Measurements from ENCODE around the gene P4HB.

Gene P4HB

GRCh38 chr17:81825841-81826466 is 34.4 kb downstream of the P4HB start:
- ATAC-seq, result no peak

- no peak for ATAC-seq
These were observed 35.7 kb downstream of the P4HB start for GRCh38 chr17:81824595-81824994.

- no peak for ATAC-seq
These were observed 36.4 kb downstream of the P4HB start for GRCh38 chr17:81823820-81824550.

- no peak for ATAC-seq
These were observed 37.1 kb downstream of the P4HB start for GRCh38 chr17:81822996-81823819.

GRCh38 chr17:81822312-81822637 is 38.1 kb downstream of the P4HB start:
- ATAC-seq, result no peak

- ATAC-seq, result peak; percentile 30 to 42
These were observed 38.6 kb downstream of the P4HB start for GRCh38 chr17:81821603-81822311.

- ATAC-seq, result peak in 1 of 2 donors; percentile 32
These were observed 39.2 kb downstream of the P4HB start for GRCh38 chr17:81821147-81821546.

GRCh38 chr17:81819708-81820107 is 40.6 kb downstream of the P4HB start:
- no peak for ATAC-seq

GRCh38 chr17:81817758-81818147 is 42.6 kb downstream of the P4HB start:
- ATAC-seq, result no peak

- no peak for ATAC-seq
These were observed 44.7 kb downstream of the P4HB start for GRCh38 chr17:81815646-81815986.

- no peak for ATAC-seq
These were observed 45.3 kb downstream of the P4HB start for GRCh38 chr17:81814748-81815645.

GRCh38 chr17:81813861-81814683 is 46.3 kb downstream of the P4HB start:
- no peak for ATAC-seq

- no peak for ATAC-seq
These were observed 47.0 kb downstream of the P4HB start for GRCh38 chr17:81813371-81813684.

- no peak for ATAC-seq
These were observed 47.6 kb downstream of the P4HB start for GRCh38 chr17:81812571-81813370.

GRCh38 chr17:81811705-81812570 is 48.4 kb downstream of the P4HB start:
- no peak for ATAC-seq

GRCh38 chr17:81810892-81811704 is 49.2 kb downstream of the P4HB start:
- ATAC-seq, result no peak

GRCh38 chr17:81810476-81810875 is 49.9 kb downstream of the P4HB start:
- ATAC-seq, result no peak

GRCh38 chr17:81809556-81809998 is 50.8 kb downstream of the P4HB start:
- no peak for ATAC-seq
